Measurements from ENCODE around the gene MFNG. TPM values are rescaled to one million over a fixed set of nuclear protein-coding genes. Genes with fewer than 3 reads are reported as not detected.

Gene MFNG
- total RNA-seq, 3 donors from 2014 or later (not counting 1 experiment from before 2014, with no cell fraction given), result 75.3 to 111 (median 110) TPM

DNA sequence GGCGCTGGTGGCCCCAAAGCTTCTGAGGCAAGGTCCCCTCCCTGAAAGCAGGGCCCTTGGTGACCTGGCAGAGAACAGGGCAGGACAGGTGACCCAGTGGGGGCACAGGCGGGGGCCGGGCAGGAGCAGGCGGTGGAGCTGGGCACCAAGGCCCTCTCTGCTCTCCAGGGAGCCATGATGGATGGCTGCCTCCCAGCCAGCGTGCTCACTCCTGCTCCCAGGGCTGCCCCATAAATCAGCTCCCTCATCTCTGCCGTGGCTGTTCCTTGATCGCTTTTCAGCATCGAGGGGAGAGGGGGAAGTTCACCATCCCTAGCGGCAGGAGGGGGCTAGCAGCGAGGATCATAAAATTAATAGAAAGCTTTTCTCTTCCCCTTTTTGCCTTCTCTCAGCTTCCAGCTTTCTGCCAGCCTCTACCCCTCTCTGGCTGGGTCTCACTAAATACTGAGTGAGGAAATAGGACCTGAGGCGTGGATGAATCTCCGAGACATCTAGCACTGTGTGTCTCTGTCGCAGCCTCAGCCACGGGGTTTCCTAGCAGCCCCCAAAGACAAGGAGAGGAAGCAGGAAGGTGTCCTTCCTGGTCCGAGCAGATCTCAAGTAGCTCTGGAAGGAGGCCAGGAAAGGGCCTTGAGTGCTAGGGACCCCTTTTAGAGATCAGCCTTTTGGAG is 36.7 kb downstream of the MFNG start:
- WGBS (ENCODE audit: insufficient coverage), result 66% methylated on average over 10 of the region's 15 CpGs
- no peaks in the 10 kb centered on the region for H3K36me3 ChIP-seq (ENCODE audit: control insufficient read depth, insufficient read depth, low read length)
- TF ChIP-seq CTCF (IDR thresholded peaks at IDR 0.05), result no peak
- no peak overlapping the region for H3K4me3 ChIP-seq (ENCODE audit: low read length)
- intact Hi-C loops (cut with micrococcal nuclease), result no loop called here
- H3K27me3 ChIP-seq (ENCODE audit: control insufficient read depth, insufficient read depth, low read length), result no peaks in the 10 kb centered on the region
- Mint-ChIP-seq H3K4me3 (no peak overlapping the region), H3K36me3 (no peaks in the 10 kb centered on the region), H3K27ac (no peak overlapping the region), H3K9me3 (no peaks in the 10 kb centered on the region), H3K4me1 (no peaks in the 10 kb centered on the region), H3K27me3 (ENCODE audit: low read depth in 2 of 2) (no peaks in the 10 kb centered on the region)
- H3K9me3 ChIP-seq (ENCODE audit: control insufficient read depth, insufficient read depth, low read length), result no peaks in the 10 kb centered on the region
- no peak overlapping the region for H3K27ac ChIP-seq (ENCODE audit: low read length)
- H3K4me1 ChIP-seq (ENCODE audit: control insufficient read depth, insufficient read depth, low read length), result no peaks in the 10 kb centered on the region
- ATAC-seq (no peak), DNase-seq (no peak)

DNA sequence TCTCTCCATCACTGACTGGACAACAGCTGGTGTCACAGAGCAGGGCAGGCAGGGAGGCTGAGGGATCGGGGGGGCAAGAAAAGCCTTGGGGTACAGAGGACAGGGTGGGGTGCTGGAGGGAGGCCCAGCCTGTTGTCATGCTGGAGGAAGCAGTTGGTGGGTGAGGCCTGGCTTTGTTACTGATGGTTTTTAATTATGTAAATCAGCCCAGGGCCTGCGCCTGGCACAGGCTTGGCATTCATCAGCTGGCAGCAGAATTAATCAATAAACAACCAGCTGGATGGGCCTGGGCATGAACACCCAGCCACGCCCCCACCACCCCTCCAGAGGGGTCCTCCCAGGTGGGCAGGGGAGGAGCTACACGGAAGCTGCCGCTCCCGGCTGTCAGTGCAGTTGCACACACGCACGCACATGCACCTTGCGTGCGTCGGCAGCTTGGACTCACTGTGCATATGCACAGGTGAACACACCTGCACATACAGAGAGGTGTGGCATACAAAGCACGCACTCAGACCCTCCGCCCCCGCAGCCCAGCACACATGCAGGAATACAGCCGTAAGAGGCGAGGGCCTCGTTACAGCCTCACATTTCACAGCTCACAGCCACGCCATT is 37.6 kb downstream of the MFNG start:
- TF ChIP-seq CTCF (IDR thresholded peaks at IDR 0.05), result no peak
- no peak overlapping the region for H3K4me3 Mint-ChIP-seq
- no peaks in the 10 kb centered on the region for H3K9me3 Mint-ChIP-seq
- Histone ChIP-seq H3K4me1 (ENCODE audit: control insufficient read depth, insufficient read depth, low read length) (no peaks in the 10 kb centered on the region), H3K36me3 (ENCODE audit: control insufficient read depth, insufficient read depth, low read length) (no peaks in the 10 kb centered on the region), H3K9me3 (ENCODE audit: control insufficient read depth, insufficient read depth, low read length) (no peaks in the 10 kb centered on the region), H3K27me3 (ENCODE audit: control insufficient read depth, insufficient read depth, low read length) (no peaks in the 10 kb centered on the region), H3K27ac (ENCODE audit: low read length) (no peak overlapping the region), H3K4me3 (ENCODE audit: low read length) (no peak overlapping the region)
- no peaks in the 10 kb centered on the region for H3K36me3 Mint-ChIP-seq
- intact Hi-C loops (cut with micrococcal nuclease), result no loop called here
- H3K27ac Mint-ChIP-seq, result no peak overlapping the region
- 93% methylated on average over 18 of the region's 18 CpGs for WGBS (ENCODE audit: insufficient coverage)
- DNase-seq (no peak), ATAC-seq (no peak)
- H3K4me1 Mint-ChIP-seq, result no peaks in the 10 kb centered on the region
- H3K27me3 Mint-ChIP-seq (ENCODE audit: low read depth in 2 of 2), result no peaks in the 10 kb centered on the region

DNA sequence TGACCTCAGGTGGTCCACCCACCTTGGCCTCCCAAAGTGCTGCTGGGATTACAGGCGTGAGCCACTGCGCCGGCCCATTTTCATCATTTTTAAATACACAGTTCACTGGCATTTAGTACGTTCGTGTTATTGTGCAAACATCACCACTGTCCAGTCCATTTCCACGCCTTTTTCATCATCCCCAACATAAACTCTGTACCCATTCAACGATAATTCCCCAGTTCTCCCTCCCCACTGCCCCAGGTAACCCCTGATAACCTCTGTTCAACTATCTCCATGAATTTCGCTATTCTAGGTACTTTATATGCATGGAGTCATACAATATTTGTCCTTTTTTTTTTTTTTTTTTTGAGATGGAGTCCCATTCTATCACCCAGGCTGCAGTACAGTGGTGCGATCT is 40.7 kb downstream of the MFNG start:
- Mint-ChIP-seq H3K4me3 (no peak overlapping the region), H3K36me3 (no peaks in the 10 kb centered on the region), H3K27ac (no peak overlapping the region), H3K27me3 (ENCODE audit: low read depth in 2 of 2) (peaks cover 0 to 9% of the 10 kb centered on the region in 2 donors), H3K4me1 (peaks cover 5 to 7% of the 10 kb centered on the region in 2 donors), H3K9me3 (no peaks in the 10 kb centered on the region)
- Histone ChIP-seq H3K4me3 (ENCODE audit: low read length) (no peak overlapping the region), H3K27me3 (ENCODE audit: control insufficient read depth, insufficient read depth, low read length) (no peaks in the 10 kb centered on the region), H3K36me3 (ENCODE audit: control insufficient read depth, insufficient read depth, low read length) (no peaks in the 10 kb centered on the region), H3K9me3 (ENCODE audit: control insufficient read depth, insufficient read depth, low read length) (peaks cover 3% of the 10 kb centered on the region), H3K27ac (ENCODE audit: low read length) (no peak overlapping the region), H3K4me1 (ENCODE audit: control insufficient read depth, insufficient read depth, low read length) (no peaks in the 10 kb centered on the region)
- TF ChIP-seq CTCF (IDR thresholded peaks at IDR 0.05), result no peak
- ATAC-seq (no peak), DNase-seq (no peak)
- intact Hi-C loops (cut with micrococcal nuclease), result no loop called here
- 96% methylated on average over 8 of the region's 9 CpGs for WGBS (ENCODE audit: insufficient coverage)
